Smooth muscle cell (in vitro differentiated cells): ENCODE data around the gene ANKRD40. TPM values are rescaled to one million over a fixed set of nuclear protein-coding genes. Genes with fewer than 3 reads are reported as not detected.

ENCODE experiments used
- DNase-seq: peaks from one replicate; lab custom pipeline; 2025; ENCODE audit not compliant: unreplicated experiment; lab: John Stamatoyannopoulos, UW
- H2AFZ ChIP-seq: fragments of 200-600 bp; sonication (generic); 2 replicates; pipeline ENCODE4 v1.6.0; 2016; ENCODE audit warnings: antibody characterized with exemption, low read depth, mild to moderate bottlenecking
- H3F3A ChIP-seq: fragments of 200-600 bp; sonication (generic); 2 replicates; pipeline ENCODE4 v1.6.0; 2017; ENCODE audit warnings: antibody characterized with exemption, low read depth
- H3K27ac ChIP-seq: fragments of 200-600 bp; sonication (generic); 2 replicates; pipeline ENCODE4 v1.5.1; 2016; ENCODE audit warnings: low read depth, mild to moderate bottlenecking
- H3K27me3 ChIP-seq: fragments of 200-600 bp; sonication (generic); 2 replicates; pipeline ENCODE4 v1.6.1; 2016; ENCODE audit warnings: low read depth, mild to moderate bottlenecking
- H3K36me3 ChIP-seq: fragments of 200-600 bp; sonication (generic); 2 replicates; pipeline ENCODE4 v1.5.1; 2016; ENCODE audit warnings: low read depth
- H3K4me1 ChIP-seq: fragments of 200-600 bp; sonication (generic); 2 replicates; pipeline ENCODE4 v1.5.1; 2016; ENCODE audit warnings: low read depth
- H3K4me2 ChIP-seq: fragments of 200-600 bp; sonication (generic); 2 replicates; pipeline ENCODE4 v1.6.0; 2016; ENCODE audit warnings: mild to moderate bottlenecking
- H3K4me3 ChIP-seq: fragments of 200-600 bp; sonication (generic); 2 replicates; pipeline ENCODE4 v1.5.1; 2016; ENCODE audit warnings: mild to moderate bottlenecking
- H3K79me2 ChIP-seq: fragments of 200-600 bp; sonication (generic); 2 replicates; pipeline ENCODE4 v1.6.0; 2016; ENCODE audit warnings: low read depth, mild to moderate bottlenecking
- H3K9ac ChIP-seq: fragments of 200-600 bp; sonication (generic); 2 replicates; pipeline ENCODE4 v1.6.0; 2016; ENCODE audit warnings: low read depth
- H3K9me3 ChIP-seq: fragments of 200-600 bp; sonication (generic); replicated peaks from 2 replicates; pipeline ENCODE4 v1.5.1; 2016; ENCODE audit warnings: low read depth
- H4K20me1 ChIP-seq: fragments of 200-600 bp; sonication (generic); 2 replicates; pipeline ENCODE4 v1.6.0; 2016; ENCODE audit warnings: low read depth
- CTCF ChIP-seq: fragments of 200-600 bp; sonication (generic); IDR thresholded peaks from 2 replicates; pipeline ENCODE4 v1.5.1; 2017; ENCODE audit warnings: borderline replicate concordance, mild to moderate bottlenecking, antibody characterized with exemption; ENCODE audit not compliant: insufficient read depth, poor library complexity, severe bottlenecking
- WGBS: methylation state at CpG from one replicate; pipeline ENCODE4 v1.1.7; 2016; ENCODE audit warnings: low lambda C conversion rate; 5-methylcytosine and 5-hydroxymethylcytosine counted together
- polyA plus RNA-seq: library from polyadenylated mRNA; unstranded; fragments of >200 nt; fragmentation: Nextera tagmentation; extraction: Ambion mirVana; gene quantifications from 2 replicates; pipeline ENCODE4 v1.2.1, GENCODE V29; 2016
- total RNA-seq: library from RNA; depleted of rRNA; stranded (reverse); fragments of >200 nt; gene quantifications from 2 replicates; pipeline ENCODE4 v1.2.3, GENCODE V29; 2014

Gene ANKRD40
- total and polyA plus RNA-seq, 2 experiments from 2014 or later = 10.1 to 17.6 TPM

GRCh38 chr17:50684288-50684611 lies 23.5 kb downstream of the ANKRD40 start:
- Histone ChIP-seq H3K4me1 (peaks cover 14% of the 10 kb centered on the region), H3K79me2 (no peaks in the 10 kb centered on the region), H3K9ac (no peak overlapping the region), H2AFZ (no peak overlapping the region), H3K9me3 (no peaks in the 10 kb centered on the region), H3K27me3 (no peaks in the 10 kb centered on the region), H4K20me1 (no peaks in the 10 kb centered on the region), H3K4me3 (no peak overlapping the region), H3K27ac (no peak overlapping the region), H3K36me3 (no peaks in the 10 kb centered on the region), H3K4me2 (no peak overlapping the region), H3F3A (no peaks in the 10 kb centered on the region)
- 91% methylated on average over 5 of the region's 5 CpGs for WGBS
- no peak for DNase-seq
- no peak for TF ChIP-seq CTCF

DNA sequence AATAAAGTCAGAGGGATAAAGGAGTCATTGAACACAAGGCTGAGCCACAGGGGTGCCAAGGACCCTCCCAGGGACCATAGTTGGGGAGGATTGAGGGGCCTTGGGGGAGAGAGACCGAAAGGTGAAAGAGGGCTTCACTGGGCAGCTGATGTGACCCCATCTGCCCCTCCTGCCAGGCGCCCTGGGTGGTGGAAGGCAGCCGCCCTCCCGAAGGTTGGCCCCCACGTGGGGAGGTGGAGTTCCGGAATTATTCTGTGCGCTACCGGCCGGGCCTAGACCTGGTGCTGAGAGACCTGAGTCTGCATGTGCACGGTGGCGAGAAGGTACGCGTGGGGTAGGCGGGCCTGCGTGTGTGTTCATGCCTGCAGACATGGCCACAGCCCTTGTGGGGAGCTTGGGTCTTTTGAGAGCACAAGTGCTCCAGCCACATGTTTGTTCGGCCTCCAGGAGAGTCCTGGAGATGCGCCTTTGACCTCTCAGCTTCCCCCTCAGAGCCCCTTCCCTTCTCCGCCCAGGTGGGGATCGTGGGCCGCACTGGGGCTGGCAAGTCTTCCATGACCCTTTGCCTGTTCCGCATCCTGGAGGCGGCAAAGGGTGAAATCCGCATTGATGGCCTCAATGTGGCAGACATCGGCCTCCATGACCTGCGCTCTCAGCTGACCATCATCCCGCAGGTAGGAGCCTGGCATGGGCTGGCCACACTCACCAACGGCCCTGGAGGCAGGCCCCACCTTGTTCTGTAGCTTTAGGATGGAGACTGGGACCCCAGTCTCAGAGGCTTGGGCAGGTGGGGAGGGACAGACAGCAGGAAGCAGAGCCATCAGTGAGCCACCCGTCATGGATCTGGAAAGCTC lies 24.1 kb downstream of the ANKRD40 start:
- H3K36me3 ChIP-seq = no peaks in the 10 kb centered on the region
- H3K9ac ChIP-seq = no peak overlapping the region
- WGBS = 96% methylated on average over 27 of the region's 28 CpGs
- no peak for TF ChIP-seq CTCF
- H3K9me3 ChIP-seq = no peaks in the 10 kb centered on the region
- H2AFZ ChIP-seq = no peak overlapping the region
- H3F3A ChIP-seq = no peaks in the 10 kb centered on the region
- H3K4me3 ChIP-seq = no peak overlapping the region
- H3K4me2 ChIP-seq = no peak overlapping the region
- no peak for DNase-seq
- no peaks in the 10 kb centered on the region for H3K27me3 ChIP-seq
- H3K4me1 ChIP-seq = peaks cover 11% of the 10 kb centered on the region
- no peaks in the 10 kb centered on the region for H3K79me2 ChIP-seq
- H3K27ac ChIP-seq = no peak overlapping the region
- H4K20me1 ChIP-seq = no peaks in the 10 kb centered on the region

DNA sequence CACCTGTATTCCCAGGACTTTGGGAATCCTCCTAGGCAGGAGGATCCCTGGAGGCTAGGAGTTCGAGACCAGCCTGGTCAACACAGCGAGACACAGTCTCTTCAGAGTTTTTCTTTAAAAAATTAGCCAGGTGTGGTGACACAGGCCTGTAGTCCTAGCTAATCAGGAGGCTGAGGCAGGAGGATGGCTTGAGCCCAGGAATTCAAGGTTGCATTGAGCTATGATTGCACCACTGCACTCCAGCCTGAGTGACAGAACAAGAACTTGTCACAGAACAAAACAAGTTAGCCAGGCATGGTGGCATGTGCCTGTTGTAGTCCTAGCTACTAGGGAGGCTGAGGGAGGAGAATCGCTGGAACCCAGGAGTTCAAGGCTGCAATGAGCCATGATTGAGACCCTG lies 24.8 kb downstream of the ANKRD40 start:
- Histone ChIP-seq H3K4me3 (no peak overlapping the region), H4K20me1 (no peaks in the 10 kb centered on the region), H3F3A (no peaks in the 10 kb centered on the region), H2AFZ (no peak overlapping the region), H3K27ac (no peak overlapping the region), H3K79me2 (no peaks in the 10 kb centered on the region), H3K4me1 (peaks cover 11% of the 10 kb centered on the region), H3K9ac (no peak overlapping the region), H3K9me3 (no peaks in the 10 kb centered on the region), H3K4me2 (no peak overlapping the region), H3K36me3 (no peaks in the 10 kb centered on the region), H3K27me3 (no peaks in the 10 kb centered on the region)
- TF ChIP-seq CTCF = no peak
- DNase-seq = no peak
- WGBS = 93% methylated on average over 3 of the region's 3 CpGs

DNA sequence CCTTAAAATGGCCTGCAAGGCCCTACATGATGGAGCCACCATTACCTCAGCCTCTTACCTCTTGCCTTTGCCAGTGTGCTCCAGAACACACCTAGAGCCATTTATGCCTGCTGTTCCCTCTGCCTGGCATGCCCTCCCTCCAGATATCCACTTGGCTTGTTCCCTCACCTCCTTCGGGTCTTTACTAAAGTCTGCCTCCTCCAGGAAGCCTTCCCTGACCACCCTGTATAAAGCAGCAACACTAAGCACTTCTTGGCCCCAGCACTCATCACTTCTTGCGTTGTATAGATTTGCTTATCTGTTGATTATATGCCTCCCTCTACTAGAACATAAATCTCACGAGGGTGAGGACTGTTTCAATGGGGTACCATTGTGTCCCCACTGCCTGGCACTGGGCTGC lies 25.3 kb downstream of the ANKRD40 start:
- H3K27ac ChIP-seq = no peak overlapping the region
- H3K4me1 ChIP-seq = peaks cover 11% of the 10 kb centered on the region
- no peaks in the 10 kb centered on the region for H3K79me2 ChIP-seq
- no peak overlapping the region for H3K4me3 ChIP-seq
- H2AFZ ChIP-seq = no peak overlapping the region
- WGBS = 90% methylated on average over 3 of the region's 3 CpGs
- H3K36me3 ChIP-seq = no peaks in the 10 kb centered on the region
- no peak for DNase-seq
- no peaks in the 10 kb centered on the region for H3F3A ChIP-seq
- H3K27me3 ChIP-seq = no peaks in the 10 kb centered on the region
- H3K9ac ChIP-seq = no peak overlapping the region
- no peaks in the 10 kb centered on the region for H3K9me3 ChIP-seq
- H4K20me1 ChIP-seq = no peaks in the 10 kb centered on the region
- no peak for TF ChIP-seq CTCF
- H3K4me2 ChIP-seq = no peak overlapping the region
